Neuron (in vitro differentiated cells): ENCODE results near the gene TNFRSF19.

ENCODE experiments used
- H2AFZ ChIP-seq: one replicate; pipeline ENCODE4 v1.6.1; 2013; ENCODE audit warnings: low read depth, mild to moderate bottlenecking, inconsistent platforms, low read length, moderate library complexity
- H3K27me3 ChIP-seq: one replicate; pipeline ENCODE4 v1.6.1; 2013; ENCODE audit warnings: low read length; ENCODE audit not compliant: insufficient read depth
- H3K36me3 ChIP-seq: one replicate; pipeline ENCODE4 v1.6.1; 2013; ENCODE audit warnings: low read length; ENCODE audit not compliant: insufficient read depth
- H3K4me1 ChIP-seq: one replicate; pipeline ENCODE4 v1.6.1; 2013; ENCODE audit warnings: low read length; ENCODE audit not compliant: insufficient read depth
- H3K4me3 ChIP-seq: 2 replicates; pipeline ENCODE4 v1.5.1; 2013; ENCODE audit warnings: mild to moderate bottlenecking, low read length, moderate library complexity
- H3K9me3 ChIP-seq: one replicate; pipeline ENCODE4 v1.6.1; 2013; ENCODE audit warnings: low read length

TNFRSF19 gene

GRCh38 chr13:23644126-23644419 lies 73.9 kb downstream of the TNFRSF19 start:
- Histone ChIP-seq H3K36me3 (no peaks in the 10 kb centered on the region), H3K4me3 (no peak overlapping the region), H3K27me3 (no peaks in the 10 kb centered on the region), H3K9me3 (no peaks in the 10 kb centered on the region), H2AFZ (no peak overlapping the region), H3K4me1 (peaks cover 2% of the 10 kb centered on the region)

GRCh38 chr13:23644527-23645138 lies 74.4 kb downstream of the TNFRSF19 start:
- H3K27me3 ChIP-seq, result no peaks in the 10 kb centered on the region
- H3K4me1 ChIP-seq, result peaks cover 2% of the 10 kb centered on the region
- no peak overlapping the region for H2AFZ ChIP-seq
- H3K4me3 ChIP-seq, result no peak overlapping the region
- no peaks in the 10 kb centered on the region for H3K9me3 ChIP-seq
- H3K36me3 ChIP-seq, result no peaks in the 10 kb centered on the region

- H2AFZ ChIP-seq, result no peak overlapping the region
- no peaks in the 10 kb centered on the region for H3K27me3 ChIP-seq
- H3K4me3 ChIP-seq, result no peak overlapping the region
- H3K9me3 ChIP-seq, result no peaks in the 10 kb centered on the region
- peaks cover 2% of the 10 kb centered on the region for H3K4me1 ChIP-seq
- H3K36me3 ChIP-seq, result no peaks in the 10 kb centered on the region
These were observed 75.6 kb downstream of the TNFRSF19 start for GRCh38 chr13:23645851-23646250.

GRCh38 chr13:23651439-23651838 lies 81.2 kb downstream of the TNFRSF19 start:
- Histone ChIP-seq H3K4me3 (no peak overlapping the region), H2AFZ (no peak overlapping the region), H3K9me3 (no peaks in the 10 kb centered on the region), H3K36me3 (no peaks in the 10 kb centered on the region), H3K4me1 (no peaks in the 10 kb centered on the region), H3K27me3 (no peaks in the 10 kb centered on the region)

GRCh38 chr13:23651887-23652286 lies 81.7 kb downstream of the TNFRSF19 start:
- H3K4me3 ChIP-seq, result no peak overlapping the region
- no peaks in the 10 kb centered on the region for H3K27me3 ChIP-seq
- no peaks in the 10 kb centered on the region for H3K9me3 ChIP-seq
- H3K36me3 ChIP-seq, result no peaks in the 10 kb centered on the region
- no peak overlapping the region for H2AFZ ChIP-seq
- no peaks in the 10 kb centered on the region for H3K4me1 ChIP-seq

- Histone ChIP-seq H2AFZ (no peak overlapping the region), H3K36me3 (no peaks in the 10 kb centered on the region), H3K9me3 (no peaks in the 10 kb centered on the region), H3K4me3 (no peak overlapping the region), H3K4me1 (no peaks in the 10 kb centered on the region), H3K27me3 (no peaks in the 10 kb centered on the region)
These were observed 82.9 kb downstream of the TNFRSF19 start for GRCh38 chr13:23652909-23653726.

- no peak overlapping the region for H2AFZ ChIP-seq
- H3K27me3 ChIP-seq, result no peaks in the 10 kb centered on the region
- no peaks in the 10 kb centered on the region for H3K36me3 ChIP-seq
- H3K4me1 ChIP-seq, result no peaks in the 10 kb centered on the region
- H3K9me3 ChIP-seq, result no peaks in the 10 kb centered on the region
- no peak overlapping the region for H3K4me3 ChIP-seq
These were observed 84.2 kb downstream of the TNFRSF19 start for GRCh38 chr13:23654111-23655110.

- no peaks in the 10 kb centered on the region for H3K36me3 ChIP-seq
- H3K27me3 ChIP-seq, result no peaks in the 10 kb centered on the region
- no peaks in the 10 kb centered on the region for H3K9me3 ChIP-seq
- H3K4me1 ChIP-seq, result no peaks in the 10 kb centered on the region
- no peak overlapping the region for H3K4me3 ChIP-seq
- H2AFZ ChIP-seq, result no peak overlapping the region
These were observed 85.1 kb downstream of the TNFRSF19 start for GRCh38 chr13:23655321-23655720.

GRCh38 chr13:23656637-23657371 lies 86.6 kb downstream of the TNFRSF19 start:
- no peaks in the 10 kb centered on the region for H3K9me3 ChIP-seq
- no peaks in the 10 kb centered on the region for H3K27me3 ChIP-seq
- H3K4me3 ChIP-seq, result no peak overlapping the region
- no peaks in the 10 kb centered on the region for H3K36me3 ChIP-seq
- no peaks in the 10 kb centered on the region for H3K4me1 ChIP-seq
- no peak overlapping the region for H2AFZ ChIP-seq

- Histone ChIP-seq H3K27me3 (no peaks in the 10 kb centered on the region), H2AFZ (no peak overlapping the region), H3K4me1 (no peaks in the 10 kb centered on the region), H3K4me3 (no peak overlapping the region), H3K9me3 (no peaks in the 10 kb centered on the region), H3K36me3 (no peaks in the 10 kb centered on the region)
These were observed 88.8 kb downstream of the TNFRSF19 start for GRCh38 chr13:23658929-23659541.

- Histone ChIP-seq H3K4me3 (no peak overlapping the region), H3K36me3 (no peaks in the 10 kb centered on the region), H3K4me1 (no peaks in the 10 kb centered on the region), H2AFZ (no peak overlapping the region), H3K27me3 (no peaks in the 10 kb centered on the region), H3K9me3 (no peaks in the 10 kb centered on the region)
These were observed 90.0 kb downstream of the TNFRSF19 start for GRCh38 chr13:23660249-23660648.

GRCh38 chr13:23666582-23666981 lies 96.4 kb downstream of the TNFRSF19 start:
- Histone ChIP-seq H3K4me1 (no peaks in the 10 kb centered on the region), H3K27me3 (no peaks in the 10 kb centered on the region), H3K4me3 (no peak overlapping the region), H3K9me3 (no peaks in the 10 kb centered on the region), H3K36me3 (no peaks in the 10 kb centered on the region), H2AFZ (no peak overlapping the region)
